Immature natural killer cell (primary cell): Measurements from ENCODE around the gene FRMD4A. TPM values are rescaled to one million over a fixed set of nuclear protein-coding genes. Genes with fewer than 3 reads are reported as not detected.

Experiments
- DNase-seq, 3 donors: peaks; one replicate each; pipeline ENCODE4 v3.0.0; 2022; ENCODE audit warnings: mixed read lengths in 1 of 3
- H3K27ac Mint-ChIP-seq, 6 donors: one replicate each; pipeline ENCODE4 v1.8.0; 2020; ENCODE audit warnings: mixed read lengths in 6 of 6, mild to moderate bottlenecking in 5 of 6, inconsistent platforms in 4 of 6, moderate library complexity in 3 of 6
- H3K27me3 Mint-ChIP-seq, 3 donors: one replicate each; pipeline ENCODE4 v1.8.0; 2020 to 2021; ENCODE audit warnings: low read depth in 3 of 3, mild to moderate bottlenecking in 3 of 3, mixed read lengths in 3 of 3, moderate library complexity in 3 of 3, inconsistent platforms in 1 of 3
- H3K36me3 Mint-ChIP-seq, 3 donors: one replicate each; pipeline ENCODE4 v1.8.0; 2020; ENCODE audit warnings: mixed read lengths in 3 of 3, inconsistent platforms in 2 of 3, mild to moderate bottlenecking in 2 of 3
- H3K4me1 Mint-ChIP-seq, 2 donors: one replicate each; pipeline ENCODE4 v1.8.0; 2020; ENCODE audit warnings: inconsistent platforms in 2 of 2, mild to moderate bottlenecking in 2 of 2, mixed read lengths in 2 of 2, moderate library complexity in 1 of 2
- H3K4me3 Mint-ChIP-seq, 5 donors: one replicate each; pipeline ENCODE4 v1.8.0; 2020; ENCODE audit warnings: mild to moderate bottlenecking in 5 of 5, mixed read lengths in 5 of 5, inconsistent platforms in 3 of 5, moderate library complexity in 3 of 5
- H3K9me3 Mint-ChIP-seq, 6 donors: one replicate each; pipeline ENCODE4 v1.8.0; 2020; ENCODE audit warnings: mild to moderate bottlenecking in 6 of 6, mixed read lengths in 6 of 6, inconsistent platforms in 4 of 6, moderate library complexity in 3 of 6
- polyA plus RNA-seq, 3 donors: library from polyadenylated mRNA; unstranded; fragments of 300-500 nt; fragmentation: Illumina TruSeq; gene quantifications; one replicate each; pipeline ENCODE4 v1.2.3, GENCODE V29; 2021

Gene FRMD4A
- polyA plus RNA-seq, 3 donors from 2014 or later = 0.48 TPM; not detected in 2

- no peak for DNase-seq
- no peak overlapping the region for H3K4me3 Mint-ChIP-seq
- peaks cover 6 to 19% (median 16%) of the 10 kb centered on the region in 6 donors for H3K9me3 Mint-ChIP-seq
- peaks cover 52 to 57% (median 56%) of the 10 kb centered on the region in 3 donors for H3K36me3 Mint-ChIP-seq
- H3K27me3 Mint-ChIP-seq = peaks cover 0 to 2% (median 0%) of the 10 kb centered on the region in 3 donors
- no peak overlapping the region for H3K27ac Mint-ChIP-seq
- H3K4me1 Mint-ChIP-seq = peaks cover 0 to 4% of the 10 kb centered on the region in 2 donors
Measured at GRCh38 chr10:13637894-13638293, 692.8 kb downstream of the FRMD4A start.

- no peak overlapping the region for H3K27ac Mint-ChIP-seq
Measured at GRCh38 chr10:13637303-13637856, 693.3 kb downstream of the FRMD4A start.

GRCh38 chr10:13636776-13637175 lies 693.9 kb downstream of the FRMD4A start:
- Mint-ChIP-seq H3K27me3 (peaks cover 0 to 2% (median 0%) of the 10 kb centered on the region in 3 donors), H3K9me3 (peaks cover 4 to 8% (median 6%) of the 10 kb centered on the region in 6 donors), H3K36me3 (peaks cover 43 to 48% (median 47%) of the 10 kb centered on the region in 3 donors), H3K4me3 (no peak overlapping the region), H3K27ac (no peak overlapping the region), H3K4me1 (peaks cover 0 to 4% of the 10 kb centered on the region in 2 donors)
- no peak for DNase-seq

More at GRCh38 chr10:13637303-13637856, 693.3 kb downstream of the FRMD4A start:
- no peak overlapping the region for H3K4me3 Mint-ChIP-seq
- peaks cover 0 to 4% of the 10 kb centered on the region in 2 donors for H3K4me1 Mint-ChIP-seq
- peaks cover 6 to 14% (median 11%) of the 10 kb centered on the region in 6 donors for H3K9me3 Mint-ChIP-seq
- peaks cover 49 to 54% (median 53%) of the 10 kb centered on the region in 3 donors for H3K36me3 Mint-ChIP-seq
- no peak for DNase-seq
- peaks cover 0 to 2% (median 0%) of the 10 kb centered on the region in 3 donors for H3K27me3 Mint-ChIP-seq

GRCh38 chr10:13634207-13634606 lies 696.5 kb downstream of the FRMD4A start:
- H3K4me3 Mint-ChIP-seq = no peak overlapping the region
- H3K36me3 Mint-ChIP-seq = peaks cover 26 to 37% (median 34%) of the 10 kb centered on the region in 3 donors
- peaks cover 0 to 2% (median 0%) of the 10 kb centered on the region in 3 donors for H3K27me3 Mint-ChIP-seq
- H3K4me1 Mint-ChIP-seq = peaks cover 0 to 4% of the 10 kb centered on the region in 2 donors
- DNase-seq = no peak
- peaks cover 0 to 4% (median 0%) of the 10 kb centered on the region in 6 donors for H3K9me3 Mint-ChIP-seq
- H3K27ac Mint-ChIP-seq = peak overlapping the region in 3 of 6 donors; percentile 2 to 18 (median 14)

- Mint-ChIP-seq H3K4me3 (no peak overlapping the region), H3K27ac (no peak overlapping the region), H3K9me3 (peaks cover 0 to 4% (median 0%) of the 10 kb centered on the region in 6 donors), H3K4me1 (peaks cover 0 to 4% of the 10 kb centered on the region in 2 donors), H3K36me3 (peaks cover 23 to 37% (median 31%) of the 10 kb centered on the region in 3 donors), H3K27me3 (peaks cover 0 to 2% (median 0%) of the 10 kb centered on the region in 3 donors)
- DNase-seq = no peak
Measured at GRCh38 chr10:13633689-13634088, 697.0 kb downstream of the FRMD4A start.

GRCh38 chr10:13632884-13633440 lies 697.8 kb downstream of the FRMD4A start:
- peaks cover 0 to under 1% (median 0%) of the 10 kb centered on the region in 6 donors for H3K9me3 Mint-ChIP-seq
- peaks cover 0 to 4% of the 10 kb centered on the region in 2 donors for H3K4me1 Mint-ChIP-seq
- H3K4me3 Mint-ChIP-seq = no peak overlapping the region
- peaks cover 0 to 2% (median 0%) of the 10 kb centered on the region in 3 donors for H3K27me3 Mint-ChIP-seq
- H3K27ac Mint-ChIP-seq = peak overlapping the region in 1 of 6 donors; percentile 55
- H3K36me3 Mint-ChIP-seq = peaks cover 18 to 31% (median 25%) of the 10 kb centered on the region in 3 donors
- DNase-seq = no peak

GRCh38 chr10:13632440-13632839 lies 698.3 kb downstream of the FRMD4A start:
- Mint-ChIP-seq H3K4me1 (peaks cover 0 to 4% of the 10 kb centered on the region in 2 donors), H3K4me3 (no peak overlapping the region), H3K36me3 (peaks cover 16 to 27% (median 23%) of the 10 kb centered on the region in 3 donors), H3K27ac (no peak overlapping the region), H3K9me3 (no peaks in the 10 kb centered on the region), H3K27me3 (peaks cover 0 to 2% (median 0%) of the 10 kb centered on the region in 3 donors)
- DNase-seq = no peak

- Mint-ChIP-seq H3K4me3 (no peak overlapping the region), H3K27ac (no peak overlapping the region), H3K9me3 (no peaks in the 10 kb centered on the region), H3K36me3 (peaks cover 14 to 24% (median 23%) of the 10 kb centered on the region in 3 donors), H3K4me1 (peaks cover 0 to 4% of the 10 kb centered on the region in 2 donors), H3K27me3 (no peaks in the 10 kb centered on the region)
- no peak for DNase-seq
Measured at GRCh38 chr10:13631594-13631993, 699.1 kb downstream of the FRMD4A start.

- peaks cover 7 to 22% (median 16%) of the 10 kb centered on the region in 3 donors for H3K36me3 Mint-ChIP-seq
Measured at GRCh38 chr10:13630231-13630630, 700.5 kb downstream of the FRMD4A start.

GRCh38 chr10:13629116-13629515 lies 701.6 kb downstream of the FRMD4A start:
- Mint-ChIP-seq H3K27ac (no peak overlapping the region), H3K4me3 (no peak overlapping the region), H3K27me3 (no peaks in the 10 kb centered on the region), H3K9me3 (no peaks in the 10 kb centered on the region), H3K36me3 (peaks cover 7 to 24% (median 12%) of the 10 kb centered on the region in 3 donors), H3K4me1 (no peaks in the 10 kb centered on the region)
- DNase-seq = no peak

More at GRCh38 chr10:13630231-13630630, 700.5 kb downstream of the FRMD4A start:
- no peak for DNase-seq
- Mint-ChIP-seq H3K4me3 (no peak overlapping the region), H3K27ac (no peak overlapping the region), H3K9me3 (no peaks in the 10 kb centered on the region), H3K27me3 (no peaks in the 10 kb centered on the region), H3K4me1 (peaks cover 0 to 3% of the 10 kb centered on the region in 2 donors)

GRCh38 chr10:13628661-13629060 lies 702.1 kb downstream of the FRMD4A start:
- Mint-ChIP-seq H3K4me1 (no peaks in the 10 kb centered on the region), H3K36me3 (peaks cover 7 to 24% (median 12%) of the 10 kb centered on the region in 3 donors), H3K9me3 (no peaks in the 10 kb centered on the region), H3K27me3 (no peaks in the 10 kb centered on the region), H3K27ac (no peak overlapping the region), H3K4me3 (no peak overlapping the region)
- no peak for DNase-seq

GRCh38 chr10:13627459-13628310 lies 703.0 kb downstream of the FRMD4A start:
- no peak for DNase-seq
- Mint-ChIP-seq H3K27ac (no peak overlapping the region), H3K4me3 (no peak overlapping the region), H3K4me1 (no peaks in the 10 kb centered on the region), H3K27me3 (no peaks in the 10 kb centered on the region), H3K9me3 (no peaks in the 10 kb centered on the region), H3K36me3 (peaks cover 0 to 20% (median 8%) of the 10 kb centered on the region in 3 donors)

- DNase-seq = no peak
- Mint-ChIP-seq H3K36me3 (peaks cover 4 to 22% (median 7%) of the 10 kb centered on the region in 3 donors), H3K9me3 (no peaks in the 10 kb centered on the region), H3K4me3 (no peak overlapping the region), H3K27ac (no peak overlapping the region), H3K27me3 (no peaks in the 10 kb centered on the region), H3K4me1 (no peaks in the 10 kb centered on the region)
Measured at GRCh38 chr10:13624630-13625029, 706.1 kb downstream of the FRMD4A start.
